Upper lobe of left lung (tissue), 4 donors: ENCODE results near the gene ARL14.

Experiments used
- EP300 ChIP-seq, 4 donors: sonication (generic); formaldehyde crosslinking; IDR thresholded peaks; one replicate each; pipeline ENCODE4 v1.5.1; 2017; ENCODE audit warnings: antibody characterized with exemption in 4 of 4, control low read depth in 2 of 4
- POLR2AphosphoS5 ChIP-seq, 2 donors: sonication (generic); formaldehyde crosslinking; IDR thresholded peaks; one replicate each; pipeline ENCODE4 v1.5.1; 2017; ENCODE audit warnings: antibody characterized with exemption in 2 of 2
- TF ChIP-seq, protein P1 (sequence below), 6 experiments: fragments of 450-650 bp in 4 of 6; fragments of 200-600 bp in 2 of 6; sonication (generic) in 2 of 6; IDR thresholded peaks; one replicate each; pipeline ENCODE4 v1.5.1; 2016 to 2019; ENCODE audit warnings: antibody characterized with exemption in 6 of 6

DNA sequence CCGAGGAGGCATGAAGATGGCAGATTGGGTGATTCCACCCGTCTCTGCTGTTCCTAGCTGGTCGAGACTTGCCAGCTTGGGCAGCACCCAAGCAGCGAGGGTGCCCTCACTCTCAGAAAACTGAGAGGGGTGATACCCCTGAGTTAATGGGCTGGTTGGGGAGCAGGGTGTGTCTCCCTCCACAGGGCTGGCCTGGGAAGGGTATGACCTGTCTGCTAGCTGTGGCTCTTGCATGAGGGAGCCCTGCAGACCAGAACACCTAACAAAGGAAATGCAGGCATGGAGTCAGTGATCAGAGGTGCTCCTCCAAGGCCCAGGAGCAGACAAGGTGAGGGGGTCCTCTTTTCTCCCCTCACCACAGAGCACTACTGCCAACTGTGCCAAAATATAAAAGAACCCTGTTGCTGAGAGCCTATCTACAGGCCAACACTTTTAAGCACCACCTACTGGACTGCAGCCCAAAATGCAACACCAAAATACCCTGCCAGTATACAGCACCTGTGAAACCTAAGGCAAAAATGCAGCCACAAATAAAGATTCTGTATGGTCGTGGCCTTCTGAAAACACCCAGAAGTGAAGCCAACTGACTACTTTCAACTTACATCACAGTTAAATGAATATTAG is 43.3 kb downstream of the ARL14 start:
- no peak for TF ChIP-seq POLR2AphosphoS5 (IDR thresholded peaks at IDR 0.05)
- TF ChIP-seq, protein P1, sequence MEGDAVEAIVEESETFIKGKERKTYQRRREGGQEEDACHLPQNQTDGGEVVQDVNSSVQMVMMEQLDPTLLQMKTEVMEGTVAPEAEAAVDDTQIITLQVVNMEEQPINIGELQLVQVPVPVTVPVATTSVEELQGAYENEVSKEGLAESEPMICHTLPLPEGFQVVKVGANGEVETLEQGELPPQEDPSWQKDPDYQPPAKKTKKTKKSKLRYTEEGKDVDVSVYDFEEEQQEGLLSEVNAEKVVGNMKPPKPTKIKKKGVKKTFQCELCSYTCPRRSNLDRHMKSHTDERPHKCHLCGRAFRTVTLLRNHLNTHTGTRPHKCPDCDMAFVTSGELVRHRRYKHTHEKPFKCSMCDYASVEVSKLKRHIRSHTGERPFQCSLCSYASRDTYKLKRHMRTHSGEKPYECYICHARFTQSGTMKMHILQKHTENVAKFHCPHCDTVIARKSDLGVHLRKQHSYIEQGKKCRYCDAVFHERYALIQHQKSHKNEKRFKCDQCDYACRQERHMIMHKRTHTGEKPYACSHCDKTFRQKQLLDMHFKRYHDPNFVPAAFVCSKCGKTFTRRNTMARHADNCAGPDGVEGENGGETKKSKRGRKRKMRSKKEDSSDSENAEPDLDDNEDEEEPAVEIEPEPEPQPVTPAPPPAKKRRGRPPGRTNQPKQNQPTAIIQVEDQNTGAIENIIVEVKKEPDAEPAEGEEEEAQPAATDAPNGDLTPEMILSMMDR (IDR thresholded peaks at IDR 0.05): no peak
- TF ChIP-seq EP300 (IDR thresholded peaks at IDR 0.05): no peak
